HG02852 (cell line): ENCODE data around the gene MUC6.
"Not testable (repeated sequence)": the region's sequence is repeated elsewhere in the genome, so short reads cannot be mapped to it uniquely, and the experiment has no call there.

Experiments used
- ATAC-seq: cut with Tn5 transposase; IDR thresholded peaks from one replicate; pipeline ENCODE4 v1.9.1; 2021; ENCODE audit warnings: mild to moderate bottlenecking, moderate library complexity; ENCODE audit not compliant: unreplicated experiment

The MUC6 gene

GRCh38 chr11:991034-991433 is 45.5 kb downstream of the MUC6 start:
- ATAC-seq, result no peak

GRCh38 chr11:990101-990500 is 46.4 kb downstream of the MUC6 start:
- ATAC-seq, result no peak

GRCh38 chr11:987671-988070 is 48.8 kb downstream of the MUC6 start:
- no peak for ATAC-seq

- ATAC-seq, result no peak
Measured at GRCh38 chr11:986952-987305, 49.6 kb downstream of the MUC6 start.

- ATAC-seq, result no peak
Measured at GRCh38 chr11:986270-986951, 50.1 kb downstream of the MUC6 start.

GRCh38 chr11:985848-986247 is 50.7 kb downstream of the MUC6 start:
- ATAC-seq, result no peak

- no peak for ATAC-seq
Measured at GRCh38 chr11:985406-985805, 51.1 kb downstream of the MUC6 start.

GRCh38 chr11:984546-984945 is 52.0 kb downstream of the MUC6 start:
- no peak for ATAC-seq

GRCh38 chr11:981764-982163 is 54.8 kb downstream of the MUC6 start:
- ATAC-seq, result no peak

- no peak for ATAC-seq
Measured at GRCh38 chr11:980438-981357, 55.8 kb downstream of the MUC6 start.

GRCh38 chr11:978781-979180 is 57.7 kb downstream of the MUC6 start:
- no peak for ATAC-seq

- no peak for ATAC-seq
Measured at GRCh38 chr11:977830-978720, 58.4 kb downstream of the MUC6 start.

GRCh38 chr11:976431-977160 is 59.9 kb downstream of the MUC6 start:
- ATAC-seq, result no peak

- ATAC-seq, result no peak
Measured at GRCh38 chr11:975827-976226, 60.7 kb downstream of the MUC6 start.

GRCh38 chr11:975376-975775 is 61.1 kb downstream of the MUC6 start:
- ATAC-seq, result not testable (repeated sequence)

GRCh38 chr11:973237-973636 is 63.3 kb downstream of the MUC6 start:
- no peak for ATAC-seq

- ATAC-seq, result no peak
Measured at GRCh38 chr11:972523-973211, 63.9 kb downstream of the MUC6 start.

GRCh38 chr11:971731-972365 is 64.7 kb downstream of the MUC6 start:
- no peak for ATAC-seq

GRCh38 chr11:971092-971690 is 65.3 kb downstream of the MUC6 start:
- ATAC-seq, result no peak
